ENCODE results near the gene ITIH6.

ITIH6 gene

DNA sequence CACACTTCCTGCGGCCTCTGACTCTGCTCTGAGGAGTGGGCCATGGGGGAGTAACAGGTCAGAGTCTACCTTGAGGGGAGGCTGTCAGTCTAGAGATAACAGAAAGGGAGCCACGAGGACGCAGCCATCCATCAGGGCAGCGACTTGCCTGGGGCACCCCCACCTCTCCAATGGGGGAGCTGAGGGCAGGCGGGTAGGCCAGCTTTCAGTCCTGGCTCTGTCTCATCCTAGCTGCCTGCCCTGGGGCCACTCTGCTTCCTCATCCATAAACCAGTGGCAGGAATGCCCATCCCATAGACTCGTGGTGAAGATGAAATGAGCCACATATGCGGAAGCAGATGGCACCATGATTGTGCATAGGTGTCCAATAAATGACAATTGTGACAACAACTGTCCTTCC lies 22.7 kb upstream of the ITIH6 start:
- Histone ChIP-seq H3K27me3 (ENCODE audit: insufficient read depth, low read length) (no peaks in the 10 kb centered on the region), H3K9ac (ENCODE audit: low read depth, low read length) (no peak overlapping the region), H3K9me3 (ENCODE audit: insufficient read depth, low read depth, low read length) (no peaks in the 10 kb centered on the region), H3K4me1 (ENCODE audit: insufficient read depth, low read length) (no peaks in the 10 kb centered on the region), H3K27ac (ENCODE audit: low read depth, low read length) (no peak overlapping the region), H3K4me3 (ENCODE audit: low read length) (no peak overlapping the region), H3K36me3 (ENCODE audit: insufficient read depth, low read length) (peaks cover 7% of the 10 kb centered on the region; the same call in 1 of the 2 replicates)
- 76% methylated on average over 7 of the region's 7 CpGs for WGBS

DNA sequence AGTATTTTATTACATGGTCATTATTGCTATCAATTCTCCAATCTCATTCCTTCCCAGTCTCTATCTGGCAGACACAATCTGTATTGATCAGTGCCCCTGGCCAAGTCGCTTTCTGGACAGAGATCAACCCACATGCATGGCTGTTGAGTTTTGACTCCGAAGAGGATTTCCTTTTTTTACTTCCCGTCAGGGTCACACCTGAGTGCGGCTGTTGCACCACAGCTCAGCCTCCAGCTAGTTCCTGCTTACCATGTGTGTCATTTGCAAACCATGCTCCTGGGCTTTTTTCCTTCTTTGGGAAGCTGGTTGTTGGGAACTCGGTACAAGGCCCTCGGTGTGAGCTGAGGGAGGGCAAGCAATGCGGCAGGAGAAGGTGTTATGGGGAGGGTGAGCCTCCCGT lies 21.1 kb upstream of the ITIH6 start:
- Histone ChIP-seq H3K4me3 (ENCODE audit: low read length) (no peak overlapping the region), H3K27ac (ENCODE audit: low read depth, low read length) (no peak overlapping the region), H3K36me3 (ENCODE audit: insufficient read depth, low read length) (peaks cover 23% of the 10 kb centered on the region), H3K9me3 (ENCODE audit: insufficient read depth, low read depth, low read length) (no peaks in the 10 kb centered on the region), H3K9ac (ENCODE audit: low read depth, low read length) (no peak overlapping the region), H3K4me1 (ENCODE audit: insufficient read depth, low read length) (no peaks in the 10 kb centered on the region), H3K27me3 (ENCODE audit: insufficient read depth, low read length) (no peaks in the 10 kb centered on the region)
- 89% methylated on average over 8 of the region's 8 CpGs for WGBS

DNA sequence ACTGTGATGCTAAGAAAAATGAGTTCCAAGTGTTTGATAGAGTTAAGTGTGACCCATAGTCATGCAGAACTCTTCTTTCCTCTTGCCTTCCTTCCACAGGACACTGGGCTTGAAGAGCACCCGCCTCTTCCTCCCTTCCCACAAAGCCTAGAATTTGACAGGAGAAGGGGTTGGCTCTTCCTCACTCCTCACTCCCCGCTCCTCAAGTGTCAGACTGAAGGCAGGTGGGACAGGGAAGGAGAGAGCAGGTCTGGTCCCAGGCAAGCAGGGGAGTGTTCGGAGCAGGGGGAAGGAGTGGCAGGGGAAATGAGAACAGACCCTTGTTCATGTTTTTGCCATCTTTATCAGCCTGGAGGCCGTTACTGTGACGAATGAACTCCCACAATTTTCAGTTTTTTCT lies 20.2 kb upstream of the ITIH6 start:
- Histone ChIP-seq H3K27me3 (ENCODE audit: insufficient read depth, low read length) (no peaks in the 10 kb centered on the region), H3K9ac (ENCODE audit: low read depth, low read length) (no peak overlapping the region), H3K4me1 (ENCODE audit: insufficient read depth, low read length) (no peaks in the 10 kb centered on the region), H3K9me3 (ENCODE audit: insufficient read depth, low read depth, low read length) (no peaks in the 10 kb centered on the region), H3K4me3 (ENCODE audit: low read length) (no peak overlapping the region), H3K27ac (ENCODE audit: low read depth, low read length) (no peak overlapping the region), H3K36me3 (ENCODE audit: insufficient read depth, low read length) (peaks cover 33% of the 10 kb centered on the region)
- WGBS = 82% methylated on average over 1 of the region's 5 CpGs

DNA sequence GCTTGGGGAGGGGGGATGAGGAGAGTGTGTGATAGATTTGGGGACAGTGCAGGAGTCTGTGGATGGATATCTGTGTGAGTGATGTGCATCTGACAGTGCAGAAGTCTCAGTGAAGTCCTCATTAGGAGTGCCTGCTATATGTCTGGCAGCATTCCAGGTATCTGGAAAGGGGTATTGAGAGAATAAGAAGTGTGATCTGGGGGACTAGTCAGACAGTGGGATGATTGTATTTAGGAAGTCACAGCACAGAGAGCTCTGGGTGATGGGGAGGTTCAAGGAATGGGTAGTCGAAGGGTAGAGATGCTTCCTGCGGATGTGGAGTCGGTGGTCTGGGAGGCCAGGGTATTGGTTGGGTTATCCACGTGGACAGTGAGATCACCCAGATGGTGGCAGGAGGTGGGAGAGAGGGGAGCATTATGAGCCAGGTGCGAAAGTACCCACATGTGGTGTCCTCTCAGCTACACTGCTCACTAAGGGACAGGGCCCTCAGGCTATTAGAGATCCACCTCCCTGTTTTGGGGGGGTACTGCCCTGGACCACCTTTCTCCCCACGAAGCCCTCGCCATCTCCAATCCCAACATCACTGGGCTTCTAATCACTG lies 19.3 kb upstream of the ITIH6 start:
- no peak overlapping the region for H3K27ac ChIP-seq (ENCODE audit: low read depth, low read length)
- H3K27me3 ChIP-seq (ENCODE audit: insufficient read depth, low read length) = no peaks in the 10 kb centered on the region
- peaks cover 42% of the 10 kb centered on the region for H3K36me3 ChIP-seq (ENCODE audit: insufficient read depth, low read length)
- H3K9me3 ChIP-seq (ENCODE audit: insufficient read depth, low read depth, low read length) = no peaks in the 10 kb centered on the region
- H3K4me3 ChIP-seq (ENCODE audit: low read length) = no peak overlapping the region
- WGBS = 87% methylated on average over 6 of the region's 7 CpGs
- H3K4me1 ChIP-seq (ENCODE audit: insufficient read depth, low read length) = no peaks in the 10 kb centered on the region
- H3K9ac ChIP-seq (ENCODE audit: low read depth, low read length) = no peak overlapping the region

DNA sequence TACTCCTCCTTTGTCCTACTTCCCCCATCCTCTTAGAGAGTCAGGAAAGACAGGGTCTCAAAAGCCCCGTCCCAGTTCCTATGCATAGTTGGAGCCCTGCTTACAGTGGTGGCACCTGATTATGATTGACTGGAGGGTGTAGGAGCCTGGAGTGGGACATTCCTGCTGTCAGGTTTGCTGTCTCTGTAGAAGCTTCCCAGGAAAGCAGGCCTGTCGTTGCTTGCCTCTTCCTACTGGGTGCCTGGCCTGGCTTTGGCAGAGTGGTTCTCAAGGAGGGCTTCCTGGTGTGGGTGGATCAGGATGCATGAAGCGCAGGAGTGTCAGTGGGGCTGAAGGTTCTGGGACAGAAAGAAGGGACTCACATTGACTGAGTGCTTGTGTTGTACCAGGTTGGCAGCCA lies 14.3 kb upstream of the ITIH6 start:
- WGBS = 98% methylated on average over 3 of the region's 3 CpGs
- no peak overlapping the region for H3K4me3 ChIP-seq (ENCODE audit: low read length)
- H3K27me3 ChIP-seq (ENCODE audit: insufficient read depth, low read length) = no peaks in the 10 kb centered on the region
- H3K27ac ChIP-seq (ENCODE audit: low read depth, low read length) = no peak overlapping the region
- H3K9me3 ChIP-seq (ENCODE audit: insufficient read depth, low read depth, low read length) = no peaks in the 10 kb centered on the region
- peaks cover under 1% of the 10 kb centered on the region; the same call in 1 of the 2 replicates for H3K4me1 ChIP-seq (ENCODE audit: insufficient read depth, low read length)
- no peak overlapping the region for H3K9ac ChIP-seq (ENCODE audit: low read depth, low read length)
- H3K36me3 ChIP-seq (ENCODE audit: insufficient read depth, low read length) = peaks cover 69% of the 10 kb centered on the region

DNA sequence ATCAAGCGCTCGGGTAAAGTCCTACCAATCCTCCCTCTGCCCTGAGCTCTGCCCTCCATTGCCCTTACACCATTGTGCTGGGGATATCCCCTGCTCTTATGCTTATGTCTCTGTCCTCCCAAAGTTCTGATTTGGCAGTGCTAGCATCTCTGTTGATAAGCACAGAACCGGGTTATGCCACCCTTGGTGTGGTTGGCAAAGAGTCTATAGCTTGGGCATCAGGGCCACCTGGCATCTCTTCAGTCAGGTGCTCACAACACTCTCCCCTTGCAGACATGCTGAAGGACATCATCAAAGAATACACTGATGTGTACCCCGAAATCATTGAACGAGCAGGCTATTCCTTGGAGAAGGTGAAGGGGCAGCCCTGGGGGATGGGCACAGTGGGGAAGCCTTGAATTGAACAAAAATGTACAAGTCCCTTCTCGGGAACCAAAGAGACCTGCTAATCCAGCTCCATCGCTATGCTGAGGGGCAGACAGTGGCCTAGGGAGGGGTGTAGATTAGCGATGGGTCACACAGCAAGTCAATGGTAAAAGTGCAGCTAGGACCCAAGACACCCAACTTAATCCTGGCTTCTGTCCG lies 13.3 kb upstream of the ITIH6 start:
- Histone ChIP-seq H3K9ac (ENCODE audit: low read depth, low read length) (no peak overlapping the region), H3K36me3 (ENCODE audit: insufficient read depth, low read length) (peaks cover 69% of the 10 kb centered on the region), H3K27ac (ENCODE audit: low read depth, low read length) (no peak overlapping the region), H3K4me1 (ENCODE audit: insufficient read depth, low read length) (peaks cover 5% of the 10 kb centered on the region; the same call in 1 of the 2 replicates), H3K4me3 (ENCODE audit: low read length) (no peak overlapping the region), H3K9me3 (ENCODE audit: insufficient read depth, low read depth, low read length) (no peaks in the 10 kb centered on the region), H3K27me3 (ENCODE audit: insufficient read depth, low read length) (no peaks in the 10 kb centered on the region)
- 95% methylated on average over 9 of the region's 9 CpGs for WGBS

DNA sequence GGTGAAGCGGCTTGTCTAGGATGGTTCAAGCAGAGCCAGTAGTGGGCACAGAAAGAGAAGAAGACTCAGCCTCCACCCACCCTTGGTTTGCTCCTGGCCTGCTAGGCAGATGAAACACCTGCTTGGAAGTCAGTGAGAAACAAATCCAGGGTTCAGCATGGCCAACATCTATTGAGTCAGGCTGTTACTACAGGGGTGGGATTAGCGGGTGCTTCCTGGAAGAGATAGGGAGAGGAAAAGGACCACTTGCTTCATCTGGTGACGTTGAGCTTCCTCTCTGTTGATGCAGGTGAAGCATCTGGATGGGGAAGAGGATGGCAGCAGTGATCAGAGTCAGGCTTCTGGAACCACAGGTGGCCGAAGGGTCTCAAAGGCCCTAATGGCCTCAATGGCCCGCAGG lies 12.5 kb upstream of the ITIH6 start:
- H3K36me3 ChIP-seq (ENCODE audit: insufficient read depth, low read length) = peaks cover 60% of the 10 kb centered on the region
- 95% methylated on average over 5 of the region's 5 CpGs for WGBS

DNA sequence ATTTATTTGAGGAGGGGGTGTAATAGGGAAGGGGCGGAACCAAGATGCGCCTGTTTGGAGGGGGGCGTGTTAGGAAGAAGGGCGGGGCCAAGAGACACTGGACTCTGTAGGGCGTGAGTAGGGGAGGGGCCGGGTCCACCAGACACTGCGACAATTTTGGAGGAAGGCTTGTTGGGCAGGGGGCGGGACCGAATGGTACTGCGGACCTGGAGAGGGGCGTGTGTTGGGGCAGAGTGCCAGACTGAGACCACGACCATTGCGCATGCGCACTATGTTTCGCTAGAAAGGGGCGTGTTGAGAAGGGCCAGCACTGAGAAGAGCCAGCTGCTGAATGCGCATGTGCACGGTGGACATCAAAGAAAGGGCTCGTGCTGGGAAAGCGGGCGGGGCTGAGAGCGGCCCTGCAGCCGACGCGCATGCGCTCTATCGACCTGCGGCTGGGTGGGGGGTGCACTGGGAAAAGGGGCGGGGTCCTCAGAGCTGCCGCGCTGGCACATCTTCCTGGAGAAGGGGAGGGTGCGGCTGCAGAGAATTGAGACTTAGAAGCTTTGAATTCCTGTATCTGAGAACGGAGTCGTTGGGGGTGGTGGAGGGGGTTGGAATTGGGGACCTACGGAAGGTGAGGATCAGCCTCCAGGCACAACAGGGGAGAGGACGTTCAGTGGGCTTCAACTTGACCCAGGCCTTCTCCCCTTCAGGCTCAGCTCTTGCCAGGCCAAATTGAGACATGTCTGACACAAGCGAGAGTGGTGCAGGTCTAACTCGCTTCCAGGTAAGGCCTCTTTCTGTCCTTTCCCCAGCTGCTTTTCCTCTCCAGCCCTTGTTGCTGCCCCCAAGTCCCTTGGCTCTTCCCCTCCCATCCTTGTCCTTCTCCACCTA lies 10.8 kb upstream of the ITIH6 start:
- Histone ChIP-seq H3K9me3 (ENCODE audit: insufficient read depth, low read depth, low read length) (no peaks in the 10 kb centered on the region), H3K4me3 (ENCODE audit: low read length) (peak overlapping the region; percentile 97), H3K36me3 (ENCODE audit: insufficient read depth, low read length) (peaks cover 43% of the 10 kb centered on the region), H3K27ac (ENCODE audit: low read depth, low read length) (peak overlapping the region; percentile 95), H3K4me1 (ENCODE audit: insufficient read depth, low read length) (peaks cover 13% of the 10 kb centered on the region; the same call in 1 of the 2 replicates), H3K27me3 (ENCODE audit: insufficient read depth, low read length) (no peaks in the 10 kb centered on the region), H3K9ac (ENCODE audit: low read depth, low read length) (peak overlapping the region; percentile 86)
- WGBS = under 1% methylated on average over 38 of the region's 38 CpGs

More for the DNA sequence above, 12.5 kb upstream of the ITIH6 start:
- H3K4me3 ChIP-seq (ENCODE audit: low read length) = no peak overlapping the region
- H3K9me3 ChIP-seq (ENCODE audit: insufficient read depth, low read depth, low read length) = no peaks in the 10 kb centered on the region
- H3K9ac ChIP-seq (ENCODE audit: low read depth, low read length) = no peak overlapping the region
- H3K27ac ChIP-seq (ENCODE audit: low read depth, low read length) = no peak overlapping the region
- H3K4me1 ChIP-seq (ENCODE audit: insufficient read depth, low read length) = peaks cover 5% of the 10 kb centered on the region; the same call in 1 of the 2 replicates
- no peaks in the 10 kb centered on the region for H3K27me3 ChIP-seq (ENCODE audit: insufficient read depth, low read length)

DNA sequence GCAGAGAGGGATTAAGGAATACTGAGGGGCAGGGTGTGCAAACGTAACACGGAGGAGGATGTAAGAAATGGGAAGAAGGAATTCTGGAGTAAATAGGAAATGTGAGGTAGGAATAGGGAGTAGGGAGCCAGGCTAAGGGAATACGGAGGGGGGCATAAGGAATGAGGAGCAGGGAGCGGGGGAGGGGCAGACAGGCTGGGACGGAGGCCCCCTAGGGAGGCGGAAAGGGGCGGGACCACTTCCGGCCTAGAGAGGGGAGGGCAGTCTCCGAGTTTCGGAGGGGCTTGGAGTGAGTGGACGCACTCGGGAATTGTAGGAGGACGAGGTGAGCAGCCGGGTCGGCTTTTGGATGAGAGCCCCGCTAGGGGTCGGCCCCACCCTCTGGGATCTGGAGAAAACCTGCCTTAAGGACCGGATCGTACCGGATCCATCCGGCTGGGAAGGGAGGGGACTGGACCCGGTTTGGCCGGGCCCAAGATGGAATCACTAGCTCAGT lies 10.1 kb upstream of the ITIH6 start:
- Histone ChIP-seq H3K9ac (ENCODE audit: low read depth, low read length) (peak overlapping the region; percentile 86), H3K27ac (ENCODE audit: low read depth, low read length) (peak overlapping the region; percentile 95), H3K27me3 (ENCODE audit: insufficient read depth, low read length) (no peaks in the 10 kb centered on the region), H3K36me3 (ENCODE audit: insufficient read depth, low read length) (peaks cover 36% of the 10 kb centered on the region), H3K4me1 (ENCODE audit: insufficient read depth, low read length) (peaks cover 14% of the 10 kb centered on the region; the same call in 1 of the 2 replicates), H3K9me3 (ENCODE audit: insufficient read depth, low read depth, low read length) (no peaks in the 10 kb centered on the region), H3K4me3 (ENCODE audit: low read length) (peak overlapping the region; percentile 97)
- WGBS = under 1% methylated on average over 23 of the region's 23 CpGs

DNA sequence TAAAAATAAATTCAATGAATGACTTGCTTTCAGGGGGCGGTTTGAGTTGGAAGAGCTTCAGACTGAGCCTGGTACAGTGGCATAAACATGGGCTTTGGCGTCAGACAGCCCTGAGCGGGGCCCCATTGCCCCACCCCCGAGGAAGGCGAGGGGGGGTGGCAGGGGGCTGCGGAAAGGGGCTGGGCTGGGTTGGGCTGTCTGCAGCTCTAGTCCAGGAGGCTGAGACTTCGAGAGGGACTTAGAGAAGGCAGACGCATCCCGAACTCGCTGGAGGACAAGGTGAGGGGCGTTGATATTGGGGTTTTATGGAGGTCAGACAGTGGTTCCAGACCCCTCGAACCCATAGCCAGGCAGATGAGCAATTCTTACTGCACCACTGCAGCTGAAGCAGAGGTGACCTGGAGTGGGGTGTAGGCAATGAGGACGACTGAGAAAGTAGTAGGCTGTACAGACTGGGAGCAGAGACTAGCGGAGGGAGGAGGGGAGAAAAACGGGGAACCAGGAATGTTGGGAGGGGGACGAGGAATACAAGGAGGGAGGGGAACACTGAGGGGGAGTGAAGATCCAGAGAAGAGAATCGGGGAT lies 9.6 kb upstream of the ITIH6 start, which contains the start of gene MAGED2:
TSS of gene MAGED2 (plus strand) at position 222 of the 585 bp plus-strand sequence. CDS start 1,587 bp downstream, outside the sequence.
- Histone ChIP-seq H3K4me1 (ENCODE audit: insufficient read depth, low read length) (peaks cover 14% of the 10 kb centered on the region; the same call in 1 of the 2 replicates), H3K9me3 (ENCODE audit: insufficient read depth, low read depth, low read length) (no peaks in the 10 kb centered on the region), H3K4me3 (ENCODE audit: low read length) (peak within 1 kb of the TSS; percentile 97), H3K36me3 (ENCODE audit: insufficient read depth, low read length) (peaks cover 31% of the 10 kb centered on the region), H3K27ac (ENCODE audit: low read depth, low read length) (peak within 1 kb of the TSS; percentile 95), H3K9ac (ENCODE audit: low read depth, low read length) (peak within 1 kb of the TSS; percentile 86), H3K27me3 (ENCODE audit: insufficient read depth, low read length) (no peaks in the 10 kb centered on the region)
- 1% methylated on average over 17 of the region's 17 CpGs for WGBS

Measured in HUES64 (cell line).